ENCODE results near the gene SLC26A11.

GRCh38 chr17:80219763-80220053, 519 bp upstream of the SLC26A11 start:
- TF ChIP-seq TAF1 (IDR thresholded peaks at IDR 0.05; ENCODE audit: borderline replicate concordance, low read depth, low read length) (peak; percentile 24; the same call in 1 of the 2 replicates), POLR2A (IDR thresholded peaks at IDR 0.05; ENCODE audit: low read depth, low read length) (no peak)

Data from GM12892 (cell line).